HUES6 (cell line): ENCODE results near the gene TCEAL4.
A peak's percentile ranks its signal among the peaks of the same experiment; 100 is the strongest.
"Not testable (repeated sequence)": the region's sequence is repeated elsewhere in the genome, so short reads cannot be mapped to it uniquely, and the experiment has no call there.

Experiments used
- H3K27ac ChIP-seq: 2 replicates; pipeline ENCODE4 v1.7.0; 2013; ENCODE audit warnings: low read depth, mild to moderate bottlenecking, low read length, inconsistent platforms
- H3K27me3 ChIP-seq: 2 replicates; pipeline ENCODE4 v1.6.1; 2013; ENCODE audit warnings: low read length; ENCODE audit not compliant: control insufficient read depth, insufficient read depth
- H3K36me3 ChIP-seq: 2 replicates; pipeline ENCODE4 v1.6.1; 2013; ENCODE audit warnings: low read length; ENCODE audit not compliant: control insufficient read depth, insufficient read depth
- H3K4me1 ChIP-seq: 2 replicates; pipeline ENCODE4 v1.6.1; 2013; ENCODE audit warnings: low read length; ENCODE audit not compliant: control insufficient read depth, insufficient read depth
- H3K4me3 ChIP-seq: 2 replicates; pipeline ENCODE4 v1.5.1; 2013; ENCODE audit warnings: low read depth, low read length
- H3K9ac ChIP-seq: one replicate; pipeline ENCODE4 v1.6.1; 2013; ENCODE audit warnings: mild to moderate bottlenecking, low read length
- H3K9me3 ChIP-seq: 2 replicates; pipeline ENCODE4 v1.6.1; 2013; ENCODE audit warnings: low read depth, low read length; ENCODE audit not compliant: control insufficient read depth, insufficient read depth

Gene TCEAL4

DNA sequence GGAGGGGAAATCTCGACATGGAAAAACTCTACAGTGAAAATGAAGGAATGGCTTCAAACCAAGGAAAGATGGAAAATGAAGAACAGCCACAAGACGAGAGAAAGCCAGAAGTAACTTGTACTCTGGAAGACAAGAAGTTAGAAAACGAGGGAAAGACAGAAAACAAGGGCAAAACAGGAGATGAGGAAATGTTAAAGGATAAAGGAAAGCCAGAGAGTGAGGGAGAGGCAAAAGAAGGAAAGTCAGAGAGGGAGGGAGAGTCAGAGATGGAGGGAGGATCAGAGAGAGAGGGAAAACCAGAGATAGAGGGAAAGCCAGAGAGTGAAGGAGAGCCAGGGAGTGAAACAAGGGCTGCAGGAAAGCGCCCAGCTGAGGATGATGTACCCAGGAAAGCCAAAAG, 1.3 kb downstream of the TCEAL4 start:
- Histone ChIP-seq H3K27ac (no peak overlapping the region), H3K36me3 (peaks cover 19% of the 10 kb centered on the region), H3K27me3 (peaks cover 2% of the 10 kb centered on the region; the same call in 1 of the 2 replicates), H3K4me1 (no peaks in the 10 kb centered on the region), H3K9me3 (no peaks in the 10 kb centered on the region), H3K4me3 (peak overlapping the region; percentile 100), H3K9ac (no peak overlapping the region)

DNA sequence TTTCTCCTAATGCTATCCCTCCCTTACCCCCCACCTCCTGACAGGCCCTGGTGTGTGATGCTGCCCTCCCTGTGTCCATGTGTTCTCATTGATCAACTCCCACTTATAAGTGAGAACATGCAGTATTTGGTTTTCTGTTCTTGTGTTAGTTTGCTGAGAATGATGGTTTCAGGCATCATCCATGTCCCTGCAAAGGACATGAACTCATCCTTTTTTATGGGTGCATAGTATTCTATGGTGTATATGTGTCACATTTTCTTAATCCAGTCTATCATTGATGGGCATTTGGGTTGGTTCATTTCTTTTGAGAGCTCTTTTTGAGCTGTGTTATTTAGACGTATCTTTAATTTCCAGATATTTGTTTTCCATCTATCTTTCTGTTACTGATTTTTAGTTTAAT, 7.0 kb downstream of the TCEAL4 start:
- peaks cover 17% of the 10 kb centered on the region for H3K36me3 ChIP-seq
- not testable (repeated sequence) for H3K27me3 ChIP-seq, H3K9ac ChIP-seq, H3K4me1 ChIP-seq, H3K4me3 ChIP-seq, H3K27ac ChIP-seq
- H3K9me3 ChIP-seq, result peaks cover 15% of the 10 kb centered on the region

DNA sequence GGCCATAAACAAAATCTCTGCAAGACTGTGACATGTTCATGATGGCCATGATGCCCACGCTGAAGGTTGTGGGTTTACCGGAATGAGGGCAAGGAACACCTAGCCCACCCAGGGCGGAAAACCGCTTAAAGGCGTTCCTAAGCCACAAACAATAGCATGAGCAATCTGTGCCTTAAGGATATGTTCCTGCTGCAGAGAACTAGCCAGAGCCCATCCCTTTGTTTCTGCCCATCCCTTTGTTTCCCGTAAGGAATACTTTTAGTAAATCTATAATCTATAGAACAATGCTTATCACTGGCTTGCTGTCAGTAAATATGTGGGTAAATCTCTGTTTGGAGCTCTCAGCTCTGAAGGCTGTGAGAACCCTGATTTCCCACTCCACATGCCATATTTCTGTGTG, 9.9 kb downstream of the TCEAL4 start:
- H3K27me3 ChIP-seq, H3K27ac ChIP-seq, H3K4me3 ChIP-seq, H3K9ac ChIP-seq, H3K36me3 ChIP-seq, H3K4me1 ChIP-seq: not testable (repeated sequence)
- H3K9me3 ChIP-seq, result peaks cover 15% of the 10 kb centered on the region

DNA sequence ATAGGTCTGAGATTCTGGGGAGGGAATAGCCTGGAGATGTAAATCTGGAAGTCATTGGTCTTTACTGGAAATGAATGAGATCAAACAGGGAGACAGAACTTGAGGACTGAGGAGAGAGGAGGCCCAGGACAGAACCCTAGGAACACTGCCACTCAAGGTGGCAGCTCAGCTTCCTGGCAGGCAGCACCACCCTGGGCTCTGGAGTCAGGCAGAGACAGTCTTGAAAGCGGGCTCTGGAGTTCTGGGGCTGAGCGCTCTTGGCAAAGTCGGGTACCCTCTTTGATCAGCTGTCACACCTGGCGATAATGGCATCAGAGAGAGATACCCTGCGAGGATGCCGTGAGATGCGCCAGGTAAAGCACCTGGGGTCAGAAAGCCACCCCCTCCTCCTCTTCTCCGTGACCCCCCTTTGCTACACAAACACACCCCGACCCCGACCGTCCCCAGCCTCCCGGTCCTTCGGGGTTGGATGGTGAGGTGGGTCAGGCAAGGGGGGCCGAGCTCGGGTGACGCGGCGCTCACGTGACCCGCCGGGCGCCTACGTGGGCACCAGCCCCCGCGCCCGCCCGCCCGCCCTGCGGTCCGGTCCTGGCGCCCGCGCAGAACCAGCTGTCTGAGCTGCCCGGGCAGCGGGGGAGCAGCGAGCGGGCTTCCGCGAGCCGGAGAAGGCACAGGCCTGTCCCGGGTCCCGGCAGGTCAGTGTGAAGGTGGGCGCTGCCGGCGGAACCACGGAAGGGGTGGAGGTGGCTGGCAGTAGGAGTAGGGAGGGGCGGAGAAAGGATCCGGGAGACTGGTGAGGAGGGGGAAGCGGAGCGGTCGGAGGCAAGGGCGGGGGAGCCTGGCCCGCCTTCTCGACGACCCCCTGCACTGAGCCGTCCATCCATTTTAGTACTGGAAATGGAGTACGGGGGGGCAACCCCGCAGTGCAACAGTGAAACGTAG, 22.3 kb downstream of the TCEAL4 start, which contains the start of gene TCEAL3:
TCEAL3 (plus strand) TSS at position 600 of the 942 bp plus-strand sequence. CDS start 1,102 bp downstream, outside the sequence.
- Histone ChIP-seq H3K4me1 (peaks cover 11% of the 10 kb centered on the region; the same call in 1 of the 2 replicates), H3K9ac (peak within 1 kb of the TSS; percentile 70), H3K27me3 (peaks cover 45% of the 10 kb centered on the region), H3K36me3 (peaks cover 4% of the 10 kb centered on the region; the same call in 1 of the 2 replicates), H3K27ac (no peak within 1 kb of the TSS; the same call in 1 of the 2 replicates), H3K9me3 (no peaks in the 10 kb centered on the region), H3K4me3 (peak within 1 kb of the TSS; percentile 78)

DNA sequence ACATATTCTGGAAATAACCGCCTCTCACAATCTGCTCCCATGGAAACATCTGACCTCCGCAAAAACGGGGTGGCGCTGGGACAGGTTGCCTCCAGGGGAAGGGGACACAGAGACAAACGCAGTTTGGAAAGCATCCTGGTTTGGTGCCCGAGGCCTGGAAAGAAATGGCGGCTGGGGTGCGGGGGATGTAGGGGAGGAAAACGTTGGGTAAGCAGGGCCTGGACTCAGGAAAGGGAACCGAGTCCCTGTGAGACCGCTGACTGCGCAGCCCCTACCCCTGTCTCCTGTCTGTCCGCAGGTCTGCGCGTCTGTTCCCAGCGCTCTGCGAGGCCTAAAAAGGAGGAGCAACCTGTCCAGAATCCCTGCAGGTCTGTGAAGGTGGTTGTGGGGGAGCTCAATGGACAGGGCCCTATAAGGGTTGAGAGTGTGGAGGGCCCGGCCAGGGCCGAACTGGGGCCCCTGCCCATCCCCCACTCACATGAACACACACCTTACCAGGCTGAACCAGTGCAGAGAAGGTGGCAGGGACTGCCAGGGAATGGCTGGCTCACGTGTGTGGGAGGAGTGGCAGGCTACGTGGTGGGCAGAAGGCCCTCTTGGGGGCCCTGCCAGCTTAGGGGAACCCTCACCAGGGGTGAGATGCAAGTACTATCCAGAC, 23.1 kb downstream of the TCEAL4 start:
- Histone ChIP-seq H3K9ac (peak overlapping the region; percentile 70), H3K4me1 (peaks cover 11% of the 10 kb centered on the region; the same call in 1 of the 2 replicates), H3K4me3 (peak overlapping the region; percentile 78), H3K36me3 (peaks cover 4% of the 10 kb centered on the region; the same call in 1 of the 2 replicates), H3K9me3 (no peaks in the 10 kb centered on the region), H3K27ac (no peak overlapping the region; the same call in 1 of the 2 replicates), H3K27me3 (peaks cover 40% of the 10 kb centered on the region)

DNA sequence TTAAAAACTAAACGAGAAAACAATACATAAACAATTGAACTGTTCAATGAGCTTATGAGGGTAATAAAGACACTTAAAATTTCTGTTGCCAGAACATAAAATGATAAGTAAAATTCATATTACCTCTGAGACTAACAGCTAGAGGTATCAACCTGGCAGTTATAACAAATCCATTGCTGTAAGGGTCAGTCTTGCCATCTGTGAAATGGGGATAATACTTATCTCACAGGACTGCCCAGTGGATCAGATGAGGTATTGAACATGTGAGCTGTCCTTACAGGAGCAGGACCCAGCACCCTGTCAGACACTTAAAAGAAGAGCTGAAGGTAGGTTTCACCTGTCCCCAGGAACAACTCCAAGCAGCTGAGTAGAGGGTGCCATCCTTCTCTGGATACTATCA, 25.0 kb downstream of the TCEAL4 start:
- Histone ChIP-seq H3K9ac (no peak overlapping the region), H3K27ac (no peak overlapping the region), H3K9me3 (no peaks in the 10 kb centered on the region), H3K27me3 (peaks cover 29% of the 10 kb centered on the region), H3K4me3 (no peak overlapping the region), H3K4me1 (peaks cover 16% of the 10 kb centered on the region), H3K36me3 (peaks cover 4% of the 10 kb centered on the region; the same call in 1 of the 2 replicates)

DNA sequence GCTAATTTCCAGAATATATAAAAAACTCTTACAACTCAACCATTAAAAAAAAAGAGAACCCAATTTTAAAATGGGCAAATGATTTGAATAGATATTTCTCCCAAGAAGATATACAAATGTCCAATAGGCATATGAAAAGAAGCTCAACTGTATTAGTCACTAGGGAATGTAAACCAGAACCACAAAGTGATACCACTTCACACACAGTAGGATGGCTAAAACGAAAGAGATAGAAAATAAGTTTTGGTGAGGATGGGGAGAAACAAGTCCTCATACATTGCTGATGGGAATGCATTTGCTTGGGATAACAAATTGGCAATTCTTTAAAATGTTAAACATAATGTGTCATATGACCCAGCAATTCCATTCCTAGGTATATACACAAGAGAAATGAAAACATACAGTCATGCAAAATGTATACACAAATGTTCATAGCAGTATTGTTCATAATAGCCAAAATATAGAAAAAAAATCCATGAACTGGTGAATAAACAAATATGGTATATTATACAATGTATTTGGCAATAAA, 28.1 kb downstream of the TCEAL4 start:
- H3K27me3 ChIP-seq, result peaks cover 3% of the 10 kb centered on the region; the same call in 1 of the 2 replicates
- H3K9me3 ChIP-seq, result no peaks in the 10 kb centered on the region
- no peak overlapping the region for H3K9ac ChIP-seq
- H3K4me1 ChIP-seq, result peaks cover 31% of the 10 kb centered on the region
- H3K27ac ChIP-seq, result no peak overlapping the region
- no peak overlapping the region for H3K4me3 ChIP-seq
- peaks cover 4% of the 10 kb centered on the region; the same call in 1 of the 2 replicates for H3K36me3 ChIP-seq

DNA sequence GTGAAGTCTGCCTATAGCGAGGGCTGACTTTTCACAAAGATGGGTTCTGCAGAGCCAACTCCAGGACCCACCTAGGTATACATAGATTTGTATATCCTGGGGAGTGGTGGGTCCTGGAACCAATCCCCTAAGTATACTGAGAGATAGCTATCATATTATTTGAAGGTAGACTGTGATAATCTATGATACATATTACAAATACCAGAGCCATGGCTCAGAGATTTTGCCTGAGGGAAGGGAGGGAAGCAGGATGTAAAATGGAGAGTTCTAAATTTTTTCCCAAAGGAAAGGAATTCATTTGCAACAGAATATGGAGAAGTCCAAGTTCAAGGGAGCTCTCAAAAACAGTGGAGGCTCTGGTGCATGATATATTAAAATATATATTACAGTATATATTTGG, 29.7 kb downstream of the TCEAL4 start:
- peaks cover 25% of the 10 kb centered on the region for H3K4me1 ChIP-seq
- H3K27me3 ChIP-seq, result no peaks in the 10 kb centered on the region; the same call in 1 of the 2 replicates
- H3K36me3 ChIP-seq, result peaks cover 4% of the 10 kb centered on the region; the same call in 1 of the 2 replicates
- no peak overlapping the region for H3K27ac ChIP-seq
- no peak overlapping the region for H3K4me3 ChIP-seq
- no peak overlapping the region for H3K9ac ChIP-seq
- no peaks in the 10 kb centered on the region for H3K9me3 ChIP-seq

DNA sequence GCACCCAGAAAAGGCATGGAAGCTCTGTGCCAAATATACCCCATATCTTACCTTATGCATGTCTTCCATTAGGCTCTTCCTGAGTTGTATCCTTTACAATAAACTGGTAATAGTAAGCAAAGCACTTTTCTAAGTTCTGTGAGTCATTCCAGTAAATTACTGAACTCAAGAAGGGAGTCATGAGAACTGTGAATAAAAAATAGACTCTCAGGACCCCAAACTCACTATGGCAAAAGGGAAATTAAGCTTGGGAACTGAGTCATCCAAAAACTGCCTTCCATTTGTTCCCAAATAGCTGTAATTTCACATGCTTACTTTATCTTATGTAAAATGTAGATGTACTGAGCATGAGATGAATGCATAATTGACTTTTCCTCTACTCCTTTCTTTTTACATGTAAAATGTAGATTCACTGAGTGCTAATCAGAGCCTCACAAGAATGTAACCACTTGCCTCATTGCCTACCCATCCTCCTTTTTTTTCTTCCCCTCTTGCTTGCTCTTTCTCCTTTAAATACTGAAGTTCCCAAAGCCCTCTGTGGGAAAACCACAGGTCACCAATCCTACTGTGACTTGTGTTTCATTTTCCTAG, 30.6 kb downstream of the TCEAL4 start:
- no peaks in the 10 kb centered on the region; the same call in 1 of the 2 replicates for H3K27me3 ChIP-seq
- peaks cover 25% of the 10 kb centered on the region for H3K4me1 ChIP-seq
- H3K27ac ChIP-seq, result no peak overlapping the region
- H3K4me3 ChIP-seq, result no peak overlapping the region
- H3K9me3 ChIP-seq, result no peaks in the 10 kb centered on the region
- H3K36me3 ChIP-seq, result no peaks in the 10 kb centered on the region
- H3K9ac ChIP-seq, result no peak overlapping the region

DNA sequence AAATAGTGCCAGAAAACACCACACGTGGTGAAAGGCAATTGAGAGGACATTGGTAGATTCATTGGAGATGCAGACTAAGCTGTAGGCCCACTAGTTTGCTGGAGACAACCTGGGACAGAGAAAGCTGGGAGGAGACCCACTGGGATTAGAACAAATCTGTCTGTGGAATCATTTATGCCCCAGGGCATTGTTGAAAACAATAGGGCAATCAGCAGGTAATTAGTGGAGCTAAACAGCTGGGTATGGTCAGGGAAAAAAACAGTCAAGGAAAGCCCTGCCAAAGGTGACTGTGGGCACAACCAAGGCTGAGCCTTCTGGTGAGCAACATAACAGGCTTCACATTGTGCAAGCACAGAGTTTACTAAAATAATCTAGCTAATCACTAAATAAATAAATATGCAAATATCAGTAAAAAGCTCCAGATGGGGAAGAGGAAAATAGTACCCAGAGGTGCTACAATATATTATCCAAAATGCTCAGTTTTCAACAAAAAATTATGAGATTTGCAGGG, 31.4 kb downstream of the TCEAL4 start:
- H3K9me3 ChIP-seq, result no peaks in the 10 kb centered on the region
- no peak overlapping the region for H3K27ac ChIP-seq
- H3K36me3 ChIP-seq, result no peaks in the 10 kb centered on the region
- H3K4me1 ChIP-seq, result peaks cover 25% of the 10 kb centered on the region
- no peaks in the 10 kb centered on the region; the same call in 1 of the 2 replicates for H3K27me3 ChIP-seq
- no peak overlapping the region for H3K9ac ChIP-seq
- H3K4me3 ChIP-seq, result no peak overlapping the region
